H9 (cell line): ENCODE measurements around the gene TMC6. TPM values are rescaled to one million over a fixed set of nuclear protein-coding genes. Genes with fewer than 3 reads are reported as not detected.

Experiments
- DNase-seq: peaks from one replicate; pipeline ENCODE4 v3.0.0-alpha.2; 2017
- H2AFZ ChIP-seq: one replicate; pipeline ENCODE4 v1.6.1; 2013; ENCODE audit warnings: mild to moderate bottlenecking, low read length, control low read depth, moderate library complexity
- H2AK5ac ChIP-seq: 2 replicates; pipeline ENCODE4 v1.6.1; 2013; ENCODE audit warnings: low read length, control low read depth, mixed read lengths; ENCODE audit not compliant: insufficient read length
- H2BK120ac ChIP-seq: one replicate; pipeline ENCODE4 v1.6.1; 2013; ENCODE audit warnings: low read depth, mild to moderate bottlenecking, low read length, control low read depth, inconsistent platforms; ENCODE audit not compliant: poor library complexity, severe bottlenecking
- H2BK12ac ChIP-seq: 2 replicates; pipeline ENCODE4 v1.6.1; 2013; ENCODE audit warnings: low read length, control low read depth, mixed read lengths, low read depth; ENCODE audit not compliant: insufficient read length
- H2BK15ac ChIP-seq: 2 replicates; pipeline ENCODE4 v1.6.1; 2013; ENCODE audit warnings: low read depth, low read length, control low read depth
- H2BK20ac ChIP-seq: one replicate; pipeline ENCODE4 v1.6.1; 2013; ENCODE audit warnings: low read depth, mild to moderate bottlenecking, low read length, control low read depth, inconsistent platforms; ENCODE audit not compliant: poor library complexity, severe bottlenecking
- H2BK5ac ChIP-seq: 2 replicates; pipeline ENCODE4 v1.6.1; 2013; ENCODE audit warnings: low read length, control low read depth, mixed read lengths; ENCODE audit not compliant: insufficient read length
- H3K14ac ChIP-seq: 2 replicates; pipeline ENCODE4 v1.6.1; 2013; ENCODE audit warnings: low read length, control low read depth; ENCODE audit not compliant: insufficient read depth
- H3K18ac ChIP-seq: 2 replicates; pipeline ENCODE4 v1.6.1; 2013; ENCODE audit warnings: low read depth, mild to moderate bottlenecking, mixed read lengths, low read length, control low read depth; ENCODE audit not compliant: insufficient read length
- H3K23ac ChIP-seq: 2 replicates; pipeline ENCODE4 v1.6.1; 2013; ENCODE audit warnings: low read length, control low read depth, mixed read lengths, low read depth; ENCODE audit not compliant: insufficient read length
- H3K23me2 ChIP-seq: 2 replicates; pipeline ENCODE4 v1.6.1; 2013; ENCODE audit warnings: low read depth, mild to moderate bottlenecking, mixed read lengths, low read length, control low read depth; ENCODE audit not compliant: insufficient read length, poor library complexity, severe bottlenecking
- H3K27ac ChIP-seq: 2 replicates; pipeline ENCODE4 v1.5.1; 2013; ENCODE audit warnings: low read length, control low read depth, mixed read lengths, low read depth; ENCODE audit not compliant: insufficient read length
- H3K27me3 ChIP-seq: 2 replicates; pipeline ENCODE4 v1.6.1; 2013; ENCODE audit warnings: low read length, control low read depth, inconsistent platforms; ENCODE audit not compliant: insufficient read depth
- H3K4ac ChIP-seq: 2 replicates; pipeline ENCODE4 v1.6.1; 2013; ENCODE audit warnings: low read depth, mild to moderate bottlenecking, control low read depth, inconsistent platforms, low read length, moderate library complexity
- H3K4me1 ChIP-seq: 2 replicates; pipeline ENCODE4 v1.6.1; 2013; ENCODE audit warnings: low read length, control low read depth, inconsistent platforms; ENCODE audit not compliant: insufficient read depth
- H3K4me2 ChIP-seq: 2 replicates; pipeline ENCODE4 v1.6.1; 2013; ENCODE audit warnings: low read length, control low read depth, mixed read lengths; ENCODE audit not compliant: insufficient read length, insufficient read depth
- H3K56ac ChIP-seq: 2 replicates; pipeline ENCODE4 v1.6.1; 2013; ENCODE audit warnings: low read depth, mild to moderate bottlenecking, mixed read lengths, low read length, control low read depth; ENCODE audit not compliant: insufficient read length
- H3K79me1 ChIP-seq: 2 replicates; pipeline ENCODE4 v1.6.1; 2013; ENCODE audit warnings: low read depth, mild to moderate bottlenecking, moderate library complexity, low read length, control low read depth, inconsistent platforms; ENCODE audit not compliant: insufficient read depth, poor library complexity, severe bottlenecking
- H3K79me2 ChIP-seq: 2 replicates; pipeline ENCODE4 v1.6.1; 2013; ENCODE audit warnings: low read length, control low read depth, inconsistent platforms; ENCODE audit not compliant: insufficient read depth
- H3K9ac ChIP-seq: 2 replicates; pipeline ENCODE4 v1.6.1; 2013; ENCODE audit warnings: low read length, control low read depth, mixed read lengths; ENCODE audit not compliant: insufficient read length; ENCODE audit errors: extremely low read depth
- H3K9me3 ChIP-seq: one replicate; pipeline ENCODE4 v1.6.1; 2013; ENCODE audit warnings: low read depth, low read length, inconsistent platforms; ENCODE audit not compliant: control insufficient read depth
- H3T11ph ChIP-seq: one replicate; pipeline ENCODE4 v1.6.1; 2013; ENCODE audit warnings: mild to moderate bottlenecking, low read length, control low read depth, inconsistent platforms
- H4K20me1 ChIP-seq: one replicate; pipeline ENCODE4 v1.6.1; 2013; ENCODE audit not compliant: control insufficient read depth, insufficient read length, insufficient read depth
- H4K5ac ChIP-seq: 2 replicates; pipeline ENCODE4 v1.6.1; 2013; ENCODE audit warnings: low read depth, mild to moderate bottlenecking, mixed read lengths, low read length, control low read depth; ENCODE audit not compliant: insufficient read length
- H4K8ac ChIP-seq: replicated peaks from 2 replicates; pipeline ENCODE4 v1.6.1; 2013; ENCODE audit warnings: low read length, control low read depth, mixed read lengths, low read depth; ENCODE audit not compliant: insufficient read length
- H4K91ac ChIP-seq: 2 replicates; pipeline ENCODE4 v1.6.1; 2013; ENCODE audit warnings: low read depth, mild to moderate bottlenecking, moderate library complexity, mixed read lengths, low read length, control low read depth; ENCODE audit not compliant: insufficient read length
- H3K27ac Mint-ChIP-seq, 3 experiments: 2 replicates in 2 of 3; 3 replicates in 1 of 3; pipeline ENCODE4 v1.8.0; 2020 to 2021; ENCODE audit warnings: mixed read lengths in 3 of 3, mild to moderate bottlenecking in 1 of 3, moderate library complexity in 1 of 3
- H3K27me3 Mint-ChIP-seq: 2 replicates; pipeline ENCODE4 v1.8.0; 2021; ENCODE audit warnings: low read depth, mild to moderate bottlenecking, moderate library complexity, mixed read lengths
- H3K36me3 Mint-ChIP-seq, 3 experiments: 2 replicates in 2 of 3; 3 replicates in 1 of 3; pipeline ENCODE4 v1.8.0; 2020 to 2021; ENCODE audit warnings: low read depth in 3 of 3, mixed read lengths in 3 of 3; ENCODE audit not compliant: insufficient read depth in 1 of 3
- H3K4me1 Mint-ChIP-seq, 2 experiments: 2 replicates each; pipeline ENCODE4 v1.8.0; 2020; ENCODE audit warnings: mixed read lengths in 2 of 2
- H3K4me3 Mint-ChIP-seq, 2 experiments: 2 replicates in 1 of 2; 3 replicates in 1 of 2; pipeline ENCODE4 v1.8.0; 2020 to 2021; ENCODE audit warnings: mild to moderate bottlenecking in 2 of 2, mixed read lengths in 2 of 2, moderate library complexity in 1 of 2
- H3K9me3 Mint-ChIP-seq, 2 experiments: 2 replicates in 1 of 2; 3 replicates in 1 of 2; pipeline ENCODE4 v1.8.0; 2020; ENCODE audit warnings: mild to moderate bottlenecking in 2 of 2, mixed read lengths in 2 of 2, moderate library complexity in 1 of 2
- WGBS: extraction: QIAGEN DNeasy Blood & Tissue Kit; methylation state at CpG from one replicate; pipeline ENCODE4 v1.1.7; 2013; ENCODE audit warnings: missing lambda C conversion rate, low lambda C conversion rate, mixed read lengths; ENCODE audit not compliant: insufficient read length; ENCODE audit errors: extremely low coverage; 5-methylcytosine and 5-hydroxymethylcytosine counted together
- total RNA-seq: library from RNA; stranded (reverse); gene quantifications from 2 replicates; pipeline ENCODE4 v1.2.1, GENCODE V29; 2021
- TF ChIP-seq, protein P1 (sequence below): fragments of 200-600 bp; sonication (generic); conservative IDR thresholded peaks from 3 replicates; pipeline ENCODE4 v1.8.0; 2021; ENCODE audit warnings: antibody characterized with exemption, mild to moderate bottlenecking

The TMC6 gene
- total RNA-seq, 1 experiment from 2014 or later, result 86.8 TPM

DNA sequence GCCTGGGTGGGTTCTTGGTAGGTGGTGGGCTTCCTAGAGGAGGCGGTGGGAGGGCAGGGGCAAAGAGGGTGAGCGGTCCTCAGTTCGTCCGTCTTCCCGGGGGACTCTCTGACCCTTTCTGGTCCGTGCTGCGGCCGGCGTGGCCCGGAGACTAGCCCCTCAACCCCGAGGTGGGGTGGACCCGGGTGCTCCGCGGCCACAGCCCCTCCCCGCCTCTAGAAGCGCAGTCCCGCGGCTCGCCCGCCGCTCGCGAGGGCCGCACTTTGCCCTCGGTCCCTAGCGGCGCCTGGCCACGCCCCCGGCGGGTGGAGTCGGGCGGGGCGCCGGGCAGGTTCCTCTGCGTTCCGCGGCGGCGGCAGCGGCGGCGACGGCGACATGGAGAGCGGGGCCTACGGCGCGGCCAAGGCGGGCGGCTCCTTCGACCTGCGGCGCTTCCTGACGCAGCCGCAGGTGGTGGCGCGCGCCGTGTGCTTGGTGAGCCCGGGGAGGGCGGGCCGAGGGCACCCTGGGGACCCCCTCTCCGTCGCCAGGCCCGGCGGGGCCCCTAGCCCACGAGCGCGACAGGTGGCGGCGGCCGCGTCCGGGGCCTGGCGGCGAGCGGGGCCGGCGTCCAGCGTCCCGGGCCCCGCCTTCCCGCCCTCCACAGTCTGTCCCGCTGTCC is 39.8 kb upstream of the TMC6 start, which contains the start of gene SYNGR2:
Gene SYNGR2, plus strand, starts transcription at position 340 of the 661 bp plus-strand sequence. Its CDS starts 36 bp downstream, at position 376.
- Histone ChIP-seq H4K5ac (no peak within 1 kb of the TSS), H2BK120ac (no peak within 1 kb of the TSS), H3K27ac (no peak within 1 kb of the TSS), H3K4me1 (no peaks in the 10 kb centered on the region; the same call in 1 of the 2 replicates), H4K20me1 (peaks cover 4% of the 10 kb centered on the region), H3K4ac (no peak within 1 kb of the TSS), H3K4me2 (peak within 1 kb of the TSS; percentile 17), H3K23me2 (no peaks in the 10 kb centered on the region), H2BK5ac (no peak within 1 kb of the TSS), H3K56ac (no peak within 1 kb of the TSS), H2AK5ac (no peak within 1 kb of the TSS), H2BK15ac (no peak within 1 kb of the TSS), H4K91ac (no peak within 1 kb of the TSS), H3K14ac (peak within 1 kb of the TSS; percentile 2), H3K79me1 (no peaks in the 10 kb centered on the region), H4K8ac (no peak within 1 kb of the TSS), H3K9ac (no peak within 1 kb of the TSS), H3K18ac (peak within 1 kb of the TSS; percentile 16), H3T11ph (no peak within 1 kb of the TSS), H2BK12ac (no peak within 1 kb of the TSS), H2AFZ (no peak within 1 kb of the TSS), H3K79me2 (no peaks in the 10 kb centered on the region), H3K23ac (no peak within 1 kb of the TSS), H2BK20ac (no peak within 1 kb of the TSS), H3K27me3 (no peaks in the 10 kb centered on the region), H3K9me3 (no peaks in the 10 kb centered on the region)
- Mint-ChIP-seq H3K36me3 (peaks cover 1 to 22% (median 9%) of the 10 kb centered on the region in 3 experiments), H3K4me3 (peak within 1 kb of the TSS; percentile 73 to 79), H3K4me1 (peaks cover 29 to 43% of the 10 kb centered on the region in 2 experiments), H3K27me3 (no peaks in the 10 kb centered on the region; the same call in 1 of the 2 replicates), H3K27ac (no peak within 1 kb of the TSS), H3K9me3 (no peaks in the 10 kb centered on the region)
- no CpG with 5 or more reads among the region's 84 CpGs for WGBS
- TF ChIP-seq, protein P1, sequence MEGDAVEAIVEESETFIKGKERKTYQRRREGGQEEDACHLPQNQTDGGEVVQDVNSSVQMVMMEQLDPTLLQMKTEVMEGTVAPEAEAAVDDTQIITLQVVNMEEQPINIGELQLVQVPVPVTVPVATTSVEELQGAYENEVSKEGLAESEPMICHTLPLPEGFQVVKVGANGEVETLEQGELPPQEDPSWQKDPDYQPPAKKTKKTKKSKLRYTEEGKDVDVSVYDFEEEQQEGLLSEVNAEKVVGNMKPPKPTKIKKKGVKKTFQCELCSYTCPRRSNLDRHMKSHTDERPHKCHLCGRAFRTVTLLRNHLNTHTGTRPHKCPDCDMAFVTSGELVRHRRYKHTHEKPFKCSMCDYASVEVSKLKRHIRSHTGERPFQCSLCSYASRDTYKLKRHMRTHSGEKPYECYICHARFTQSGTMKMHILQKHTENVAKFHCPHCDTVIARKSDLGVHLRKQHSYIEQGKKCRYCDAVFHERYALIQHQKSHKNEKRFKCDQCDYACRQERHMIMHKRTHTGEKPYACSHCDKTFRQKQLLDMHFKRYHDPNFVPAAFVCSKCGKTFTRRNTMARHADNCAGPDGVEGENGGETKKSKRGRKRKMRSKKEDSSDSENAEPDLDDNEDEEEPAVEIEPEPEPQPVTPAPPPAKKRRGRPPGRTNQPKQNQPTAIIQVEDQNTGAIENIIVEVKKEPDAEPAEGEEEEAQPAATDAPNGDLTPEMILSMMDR, result no peak
- DNase-seq, result peak; percentile 93
